AG09319 (cell line): Measurements from ENCODE around the gene HELZ.

Experiments
- DNase-seq: peaks from one replicate; pipeline ENCODE4 v3.0.0-alpha.2; 2010; ENCODE audit warnings: low read depth; ENCODE audit errors: extremely low read depth
- CTCF ChIP-seq: IDR thresholded peaks from 2 replicates; pipeline ENCODE4 v1.5.1; 2011; ENCODE audit warnings: low read depth, mild to moderate bottlenecking, inconsistent platforms, low read length, moderate library complexity

The HELZ gene

GRCh38 chr17:67079491-67079890, 165.5 kb downstream of the HELZ start:
- TF ChIP-seq CTCF: no peak
- DNase-seq: no peak

DNA sequence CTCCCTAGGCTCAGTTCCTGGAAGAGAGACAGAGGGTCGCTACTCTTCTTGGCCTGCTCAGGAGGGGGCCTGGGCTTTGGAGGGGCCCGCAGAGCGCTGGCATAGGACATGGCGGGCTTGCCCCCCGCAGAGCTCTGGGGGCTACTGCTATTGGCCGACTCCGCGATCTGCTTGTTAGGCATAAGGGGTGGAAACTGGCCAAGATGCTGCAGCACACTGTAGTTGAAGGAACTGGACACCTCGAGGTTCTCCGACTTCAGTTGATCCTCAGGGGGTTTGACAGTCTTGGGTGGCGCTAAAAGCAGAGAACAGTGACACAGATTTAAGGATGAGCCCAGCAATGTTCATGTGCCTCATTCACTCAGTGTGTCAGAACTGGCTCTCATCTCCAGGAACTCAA, 166.7 kb downstream of the HELZ start:
- no peak for DNase-seq
- TF ChIP-seq CTCF: no peak

DNA sequence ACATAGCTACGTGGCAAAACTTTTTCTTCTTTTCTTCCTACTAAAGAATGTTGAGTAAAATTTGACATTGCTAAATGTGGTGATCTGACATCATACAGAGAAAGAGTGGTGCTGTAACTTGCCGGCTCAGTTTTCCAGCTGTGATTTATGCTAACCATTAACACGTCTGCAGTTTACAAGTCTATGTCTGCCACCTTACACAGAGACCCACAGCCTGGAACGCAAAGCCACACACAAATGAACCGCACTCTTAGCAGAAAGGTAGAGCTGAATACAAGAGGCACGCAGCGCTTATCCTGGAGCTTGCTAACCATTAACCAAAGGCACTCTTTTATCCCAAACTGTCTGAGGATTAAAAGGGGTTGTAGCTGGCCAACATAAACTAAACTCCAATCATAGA, 168.7 kb downstream of the HELZ start:
- DNase-seq: no peak
- TF ChIP-seq CTCF: no peak

DNA sequence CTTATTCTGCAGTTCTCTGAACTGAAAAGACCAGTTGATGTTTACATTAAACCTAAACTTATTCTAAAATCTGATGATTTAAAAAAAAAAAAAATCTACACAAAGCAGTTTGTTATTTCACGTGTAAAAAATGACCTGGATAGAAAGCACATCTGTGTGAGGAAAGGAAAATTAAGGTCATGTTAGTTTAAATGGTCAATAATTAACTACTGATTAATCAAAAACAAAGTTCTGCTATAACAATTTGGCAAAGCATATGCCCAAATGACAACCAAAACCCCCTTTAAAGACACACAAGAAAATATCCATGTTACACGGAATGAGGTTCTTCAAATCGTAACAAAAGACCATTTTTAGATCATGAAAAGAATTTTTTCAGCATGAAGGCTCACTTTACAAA, 170.2 kb downstream of the HELZ start:
- no peak for TF ChIP-seq CTCF
- DNase-seq: no peak

GRCh38 chr17:67072885-67073284, 172.1 kb downstream of the HELZ start:
- no peak for DNase-seq
- no peak for TF ChIP-seq CTCF

- TF ChIP-seq CTCF: no peak
- no peak for DNase-seq
These were observed 173.4 kb downstream of the HELZ start for GRCh38 chr17:67071595-67071994.

- no peak for TF ChIP-seq CTCF
- no peak for DNase-seq
These were observed 175.3 kb downstream of the HELZ start for GRCh38 chr17:67069603-67070136.
